Activated CD4-positive, CD25-positive, alpha-beta regulatory T cell treated with anti-CD3 and anti-CD28 coated beads, Interleukin-2, amount 50 U/mL, for 24 hours (primary cell): ENCODE data around the gene CELF2.

Experiments
- ATAC-seq, 2 donors: fragments of 150-1000 bp; cut with Tn5 transposase; one replicate each; pipeline ENCODE4 v1.10.0; 2021; ENCODE audit warnings: mild to moderate bottlenecking in 1 of 2, moderate library complexity in 1 of 2

Gene CELF2

GRCh38 chr10:11282661-11283060, 265.0 kb downstream of the CELF2 start:
- no peak for ATAC-seq

DNA sequence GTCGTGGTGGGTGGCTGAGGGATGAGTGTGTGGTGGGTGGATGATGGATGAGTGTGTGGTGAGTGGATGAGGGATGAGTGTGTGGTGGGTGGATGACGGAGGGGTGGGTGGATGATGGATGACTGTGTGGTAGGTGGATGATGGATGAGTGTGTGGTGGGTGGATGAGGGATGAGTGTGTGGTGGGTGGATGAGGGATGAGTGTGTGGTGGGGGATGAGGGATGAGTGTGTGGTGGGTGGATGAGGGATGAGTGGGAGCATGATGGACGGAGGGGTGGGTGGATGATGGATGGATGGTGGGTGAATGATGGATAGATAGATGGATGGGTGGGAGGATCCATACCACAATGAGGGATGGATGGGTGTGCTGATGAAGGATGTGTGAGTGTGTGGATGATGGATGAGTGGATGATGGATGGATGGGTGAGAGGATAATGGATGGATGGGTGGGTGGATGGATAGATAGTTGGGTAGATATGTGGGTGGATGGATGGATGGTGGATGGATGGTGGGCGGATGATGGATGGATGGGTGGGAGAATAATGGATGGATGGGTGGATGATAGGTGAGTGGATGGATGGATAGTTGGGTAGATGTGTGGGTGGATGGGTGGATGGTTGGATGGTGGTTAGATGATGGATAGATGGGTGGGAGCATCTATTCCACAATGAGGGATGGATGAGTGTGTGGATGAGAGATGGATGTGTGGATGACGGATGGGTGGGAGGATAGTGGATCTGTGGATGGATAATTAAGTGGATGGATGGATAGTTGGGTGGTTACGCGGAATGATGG, 266.8 kb downstream of the CELF2 start:
- no peak for ATAC-seq

DNA sequence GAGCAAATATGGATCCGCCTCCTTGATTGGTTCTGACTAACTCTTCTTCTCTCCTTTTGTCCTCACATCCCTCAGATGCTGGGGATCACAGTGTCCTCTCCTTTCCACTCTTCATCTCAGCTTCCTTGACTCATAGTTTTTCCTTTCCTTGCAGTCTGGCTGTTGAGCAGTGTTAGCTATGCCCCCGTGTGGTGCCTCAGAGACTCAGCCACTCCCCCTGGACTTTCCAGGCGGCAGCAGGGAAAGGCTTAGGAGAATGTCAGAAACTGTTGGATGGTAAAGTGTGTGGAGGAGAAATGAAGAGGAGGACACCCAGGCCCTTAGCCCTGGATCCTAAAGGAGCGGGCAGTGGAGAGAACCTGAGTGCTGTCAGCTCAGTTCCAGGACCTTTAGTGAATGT, 267.5 kb downstream of the CELF2 start:
- no peak for ATAC-seq

DNA sequence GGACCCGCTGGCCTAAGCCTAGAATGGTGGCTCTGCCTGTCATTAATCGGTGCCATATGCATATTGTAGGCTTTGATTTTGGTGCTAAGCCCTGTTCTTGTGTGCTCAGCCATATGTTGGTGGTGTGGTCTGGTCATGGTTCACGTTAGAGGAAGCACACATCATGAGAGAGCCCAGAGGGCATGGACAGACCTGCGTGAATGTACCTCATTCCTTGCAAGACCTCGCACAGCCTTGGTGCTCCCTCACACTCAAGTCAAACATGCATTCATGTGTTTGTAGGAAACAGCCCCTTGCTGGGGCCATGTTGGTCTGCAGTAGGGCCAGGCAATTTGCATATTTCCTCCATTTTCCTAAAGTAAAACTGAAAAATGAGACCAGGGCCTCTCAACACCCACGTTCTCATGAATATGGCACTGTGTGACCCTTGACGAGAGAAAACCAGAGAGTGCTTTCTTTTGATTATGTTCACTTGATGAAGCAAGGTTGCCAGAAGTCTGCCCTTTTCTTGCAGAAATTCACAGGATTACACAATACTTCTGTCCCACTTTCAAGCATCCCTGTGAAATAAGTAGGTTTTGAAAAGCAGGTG, 268.7 kb downstream of the CELF2 start:
- peak; percentile 29 to 32 for ATAC-seq

DNA sequence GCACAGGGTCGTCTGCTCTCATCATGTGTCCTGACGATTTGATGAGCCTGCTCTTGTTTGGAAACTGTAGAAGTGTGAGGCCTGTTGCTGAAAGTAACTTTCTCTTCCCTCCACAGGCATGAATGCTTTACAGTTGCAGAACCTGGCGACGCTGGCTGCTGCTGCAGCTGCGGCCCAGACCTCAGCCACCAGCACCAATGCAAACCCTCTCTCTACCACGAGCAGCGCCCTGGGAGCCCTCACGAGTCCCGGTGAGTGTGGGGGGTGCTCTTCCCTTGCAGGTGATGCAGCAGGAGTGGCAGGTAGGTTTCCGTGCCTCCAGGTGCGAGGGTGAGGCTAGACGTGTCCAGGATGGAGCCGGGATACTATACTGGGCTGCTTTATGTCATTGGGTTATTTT, 270.6 kb downstream of the CELF2 start:
- no peak for ATAC-seq

GRCh38 chr10:11290156-11290890, 272.7 kb downstream of the CELF2 start:
- no peak for ATAC-seq

DNA sequence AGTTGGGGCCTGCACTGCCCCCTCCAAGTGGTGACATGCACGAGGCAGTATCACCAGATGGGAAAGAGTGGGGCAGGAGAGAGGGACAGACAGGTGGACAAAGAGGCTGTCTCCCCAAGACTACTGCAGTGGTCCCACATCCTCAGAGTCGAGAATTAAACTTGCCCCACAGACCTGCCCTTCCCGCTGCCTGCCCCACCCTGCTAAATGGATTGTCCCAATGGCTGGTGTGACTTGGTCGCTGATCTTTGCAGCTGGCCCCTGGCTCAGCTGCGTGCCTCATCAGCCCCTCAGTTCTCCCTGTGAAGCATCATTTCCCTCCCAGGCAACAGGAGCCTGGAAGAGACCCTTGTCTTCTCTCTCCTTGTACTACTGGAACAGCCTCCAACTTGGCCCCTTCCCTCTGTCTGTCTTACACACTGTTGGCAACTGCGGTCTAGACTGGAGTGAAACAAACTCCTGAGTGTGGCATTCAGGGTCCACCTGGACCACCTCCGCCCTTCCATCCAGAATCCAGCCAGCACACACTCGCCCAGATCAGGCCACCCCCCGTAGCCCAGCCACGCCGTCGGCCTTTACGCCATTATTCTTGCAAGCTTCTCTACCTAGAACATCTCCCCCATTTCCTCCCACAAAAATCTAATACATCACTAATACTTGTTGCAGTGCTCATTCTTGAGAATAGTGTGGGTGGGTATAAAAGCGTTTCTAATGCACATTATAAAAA, 275.1 kb downstream of the CELF2 start:
- no peak for ATAC-seq

GRCh38 chr10:11293332-11293731, 275.7 kb downstream of the CELF2 start:
- ATAC-seq, result peak in 1 of 2 donors; percentile 27

- ATAC-seq, result no peak
These were observed 277.3 kb downstream of the CELF2 start for GRCh38 chr10:11294831-11295450.

GRCh38 chr10:11295492-11295891, 277.8 kb downstream of the CELF2 start:
- ATAC-seq, result peak in 1 of 2 donors; percentile 47

GRCh38 chr10:11297136-11297535, 279.5 kb downstream of the CELF2 start:
- ATAC-seq, result no peak

- ATAC-seq, result no peak
These were observed 280.4 kb downstream of the CELF2 start for GRCh38 chr10:11298116-11298515.

GRCh38 chr10:11299125-11299524, 281.5 kb downstream of the CELF2 start:
- ATAC-seq, result no peak

DNA sequence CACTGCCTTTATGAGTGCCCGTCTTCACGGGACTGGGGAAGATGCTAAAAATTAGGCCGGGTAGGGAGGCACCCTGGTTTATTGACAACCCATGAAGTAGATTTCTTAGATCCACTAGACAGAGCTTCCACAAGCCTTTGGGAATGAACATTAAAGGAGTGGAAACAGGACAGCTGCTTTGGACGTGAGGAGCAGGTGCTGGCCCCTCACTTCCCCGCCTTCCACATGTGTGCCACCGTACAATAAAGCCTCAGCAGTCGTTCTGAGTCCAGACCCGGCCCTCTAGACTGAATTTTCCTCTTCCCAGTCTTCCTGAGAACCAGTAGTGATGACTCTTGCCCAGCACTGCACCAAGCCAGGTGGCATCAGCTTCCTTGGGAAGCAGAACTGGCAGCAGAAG, 282.4 kb downstream of the CELF2 start:
- no peak for ATAC-seq

GRCh38 chr10:11300563-11300962, 282.9 kb downstream of the CELF2 start:
- ATAC-seq, result no peak

GRCh38 chr10:11301571-11302111, 284.0 kb downstream of the CELF2 start:
- ATAC-seq, result no peak

DNA sequence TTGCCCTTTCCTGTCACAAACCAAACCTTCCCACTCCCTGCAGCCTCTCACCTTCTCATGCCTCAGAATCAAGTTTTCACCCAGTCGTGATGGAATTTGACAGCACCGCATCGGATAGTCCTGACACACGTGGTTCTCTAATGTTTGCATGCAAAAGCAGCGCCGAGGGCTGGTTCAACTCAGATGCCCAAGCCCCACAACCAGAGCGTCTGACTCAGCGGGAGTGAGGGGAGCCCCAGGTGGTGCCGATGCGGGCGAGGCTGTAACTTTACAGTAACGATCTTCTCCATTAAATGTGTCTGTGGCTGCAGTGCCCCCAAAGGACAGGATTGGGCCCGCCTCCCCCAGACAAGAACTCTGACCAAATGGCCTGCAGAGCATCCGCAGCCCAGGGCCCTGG, 284.5 kb downstream of the CELF2 start:
- ATAC-seq, result no peak

DNA sequence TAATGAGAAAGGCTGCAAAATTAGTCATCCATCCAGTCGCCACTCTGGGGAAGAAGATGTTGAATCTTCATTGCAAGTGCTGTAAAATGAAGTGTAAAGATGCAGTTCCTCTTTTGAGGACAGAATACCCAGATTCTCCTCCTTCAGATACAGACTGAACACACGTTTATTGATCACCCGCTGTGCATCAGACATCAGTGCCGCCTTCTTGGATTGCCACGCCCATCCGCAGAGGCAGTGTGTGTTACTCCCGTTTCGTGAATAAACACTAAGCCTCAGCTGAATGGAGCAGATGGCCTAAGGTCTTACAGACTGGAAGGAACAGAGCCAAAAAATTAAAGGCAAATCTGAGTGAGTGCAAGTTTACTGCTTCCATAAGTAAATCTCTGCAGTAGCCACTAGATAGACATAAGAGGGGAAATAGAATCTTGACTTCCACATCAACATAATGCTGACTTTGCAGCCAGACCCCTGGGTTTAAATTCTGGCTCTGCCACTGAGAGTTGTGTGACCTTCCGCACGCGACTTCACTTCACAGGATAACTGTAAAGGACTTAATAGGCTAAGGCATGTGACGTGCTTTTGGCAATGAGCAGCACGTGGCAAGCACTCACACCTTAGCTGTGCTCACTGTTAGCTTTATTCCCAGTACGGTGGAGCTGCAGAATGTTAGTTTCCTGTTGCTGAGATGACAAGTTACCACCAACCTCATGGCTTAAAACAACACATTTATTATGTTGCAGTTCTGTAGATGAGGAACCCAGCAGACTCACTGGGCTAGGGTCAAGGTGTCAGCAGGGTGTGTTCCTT, 285.9 kb downstream of the CELF2 start:
- no peak for ATAC-seq

GRCh38 chr10:11304906-11305585, 287.4 kb downstream of the CELF2 start:
- no peak for ATAC-seq

DNA sequence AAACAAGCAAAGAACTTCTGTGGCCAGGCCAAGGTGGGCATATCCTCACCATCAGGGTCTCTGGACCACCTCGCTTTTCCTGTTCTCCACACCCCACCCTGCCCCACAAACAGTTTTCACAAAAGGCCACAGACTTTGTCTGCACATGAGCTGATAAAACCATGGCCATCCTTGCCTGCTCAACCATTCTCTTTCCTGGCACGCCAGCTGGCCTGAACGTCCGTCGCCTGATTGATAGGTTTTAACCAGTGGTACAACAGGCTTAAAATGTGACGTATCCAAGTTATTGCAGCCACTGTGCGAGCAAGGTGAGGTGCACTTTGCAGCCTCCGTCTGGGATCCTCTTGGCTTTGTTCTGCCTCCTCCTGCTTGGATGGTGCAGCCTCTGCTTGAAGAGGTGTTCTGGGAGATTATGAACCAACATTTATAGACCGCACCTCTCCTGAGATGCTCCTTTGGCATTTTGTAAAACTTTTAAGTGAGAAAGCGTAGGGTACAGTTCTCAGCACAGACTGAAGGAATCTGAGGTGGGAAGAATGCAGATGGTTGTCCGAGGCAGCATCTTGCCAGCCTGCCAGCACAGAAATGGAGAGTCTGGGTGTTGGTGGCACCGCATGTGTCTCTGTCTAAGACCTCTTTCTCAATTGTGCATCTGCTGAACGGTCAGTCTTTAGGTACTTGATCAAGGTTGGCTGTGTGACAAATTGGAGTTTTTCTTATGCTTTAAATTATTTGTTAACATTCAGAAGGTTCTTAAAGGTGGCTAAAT, 288.3 kb downstream of the CELF2 start:
- no peak for ATAC-seq
